Measurements from ENCODE around the gene MAN2A2.

Gene MAN2A2

GRCh38 chr15:90934949-90935751 lies 32.0 kb downstream of the MAN2A2 start, which contains the start of gene UNC45A:
Gene UNC45A, plus strand, starts transcription at chr15:90935285. Its CDS starts 40 bp downstream, at chr15:90935325.
- in situ Hi-C loops (cut with MboI; ENCODE audit: low sequenced_read_pairs), result no loop called here

- in situ Hi-C loops (cut with MboI; ENCODE audit: low sequenced_read_pairs), result no loop called here
Observed at GRCh38 chr15:90936823-90937222, 33.7 kb downstream of the MAN2A2 start.

- in situ Hi-C loops (cut with MboI; ENCODE audit: low sequenced_read_pairs), result no loop called here
Observed at GRCh38 chr15:90938261-90938660, 35.2 kb downstream of the MAN2A2 start.

- in situ Hi-C loops (cut with MboI; ENCODE audit: low sequenced_read_pairs), result no loop called here
Observed at GRCh38 chr15:90939756-90940155, 36.7 kb downstream of the MAN2A2 start.

GRCh38 chr15:90941038-90941437 lies 37.9 kb downstream of the MAN2A2 start:
- in situ Hi-C loops (cut with MboI; ENCODE audit: low sequenced_read_pairs), result no loop called here

- in situ Hi-C loops (cut with MboI; ENCODE audit: low sequenced_read_pairs), result no loop called here
Observed at GRCh38 chr15:90942354-90943120, 39.4 kb downstream of the MAN2A2 start.

GRCh38 chr15:90945091-90945490 lies 42.0 kb downstream of the MAN2A2 start:
- in situ Hi-C loops (cut with MboI; ENCODE audit: low sequenced_read_pairs), result no loop called here

GRCh38 chr15:90946538-90946937 lies 43.4 kb downstream of the MAN2A2 start:
- in situ Hi-C loops (cut with MboI; ENCODE audit: low sequenced_read_pairs), result no loop called here

GRCh38 chr15:90946941-90947576 lies 44.0 kb downstream of the MAN2A2 start:
- in situ Hi-C loops (cut with MboI; ENCODE audit: low sequenced_read_pairs), result no loop called here

- in situ Hi-C loops (cut with MboI; ENCODE audit: low sequenced_read_pairs), result no loop called here
Observed at GRCh38 chr15:90947577-90948357, 44.7 kb downstream of the MAN2A2 start.

GRCh38 chr15:90948506-90948905 lies 45.4 kb downstream of the MAN2A2 start:
- in situ Hi-C loops (cut with MboI; ENCODE audit: low sequenced_read_pairs), result no loop called here

GRCh38 chr15:90949979-90950675 lies 47.0 kb downstream of the MAN2A2 start:
- in situ Hi-C loops (cut with MboI; ENCODE audit: low sequenced_read_pairs), result loop anchor here (25.0 kb wide), 1 partner anchor 312 kb away; no protein-coding TSS in a partner anchor

GRCh38 chr15:90950676-90951075 lies 47.6 kb downstream of the MAN2A2 start:
- in situ Hi-C loops (cut with MboI; ENCODE audit: low sequenced_read_pairs), result loop anchor here (25.0 kb wide), 1 partner anchor 312 kb away; no protein-coding TSS in a partner anchor

- in situ Hi-C loops (cut with MboI; ENCODE audit: low sequenced_read_pairs), result loop anchor here (25.0 kb wide), 1 partner anchor 309 kb away; no protein-coding TSS in a partner anchor
Observed at GRCh38 chr15:90952901-90953677, 50.0 kb downstream of the MAN2A2 start.

- in situ Hi-C loops (cut with MboI; ENCODE audit: low sequenced_read_pairs), result loop anchor here (25.0 kb wide), 1 partner anchor 308 kb away; no protein-coding TSS in a partner anchor
Observed at GRCh38 chr15:90953947-90954711, 51.0 kb downstream of the MAN2A2 start.

- in situ Hi-C loops (cut with MboI; ENCODE audit: low sequenced_read_pairs), result loop anchor here (25.0 kb wide), 1 partner anchor 307 kb away; no protein-coding TSS in a partner anchor
Observed at GRCh38 chr15:90954712-90955623, 51.9 kb downstream of the MAN2A2 start, which contains the start of gene RCCD1. Gene RCCD1, plus strand, starts transcription at chr15:90954884. Its CDS starts 1,851 bp downstream, at chr15:90956735.
